Activated gamma-delta T cell treated with Interleukin-2 at 50 U/mL for 16 hours (primary cell): Measurements from ENCODE around the gene MUL1.
"Not testable (repeated sequence)": the region's sequence is repeated elsewhere in the genome, so short reads cannot be mapped to it uniquely, and the experiment has no call there.

Experiments
- DNase-seq: peaks from one replicate; pipeline ENCODE4 v3.0.0-alpha.2; 2020

MUL1 gene

GRCh38 chr1:20507564-20508410, at the start of gene MUL1:
Gene MUL1, minus strand, starts transcription at chr1:20508151. Its CDS starts 127 bp downstream, at chr1:20508024.
- peak; percentile 92 for DNase-seq

- DNase-seq = no peak
Observed at GRCh38 chr1:20555758-20556120, 47.8 kb upstream of the MUL1 start.

- DNase-seq = no peak
Observed at GRCh38 chr1:20555025-20555757, 47.2 kb upstream of the MUL1 start.

GRCh38 chr1:20552728-20553445, 44.9 kb upstream of the MUL1 start:
- DNase-seq = no peak

- DNase-seq = no peak
Observed at GRCh38 chr1:20551945-20552727, 44.2 kb upstream of the MUL1 start, which contains the start of gene FAM43B. Gene FAM43B, plus strand, starts transcription at chr1:20552573. Its CDS starts 401 bp downstream, at chr1:20552974.

GRCh38 chr1:20551161-20551560, 43.2 kb upstream of the MUL1 start:
- no peak for DNase-seq

GRCh38 chr1:20546637-20547036, 38.7 kb upstream of the MUL1 start:
- no peak for DNase-seq

GRCh38 chr1:20540281-20540680, 32.3 kb upstream of the MUL1 start:
- no peak for DNase-seq

- DNase-seq = no peak
Observed at GRCh38 chr1:20538760-20539551, 31.0 kb upstream of the MUL1 start.

- no peak for DNase-seq
Observed at GRCh38 chr1:20538227-20538626, 30.3 kb upstream of the MUL1 start.

- no peak for DNase-seq
Observed at GRCh38 chr1:20534659-20535417, 26.9 kb upstream of the MUL1 start.

GRCh38 chr1:20533635-20534034, 25.7 kb upstream of the MUL1 start:
- DNase-seq = no peak

- DNase-seq = no peak
Observed at GRCh38 chr1:20530901-20531300, 22.9 kb upstream of the MUL1 start.

- DNase-seq = no peak
Observed at GRCh38 chr1:20530306-20530705, 22.4 kb upstream of the MUL1 start.

GRCh38 chr1:20528221-20528620, 20.3 kb upstream of the MUL1 start:
- no peak for DNase-seq

GRCh38 chr1:20526267-20526666, 18.3 kb upstream of the MUL1 start:
- DNase-seq = no peak

GRCh38 chr1:20521960-20522861, 14.3 kb upstream of the MUL1 start:
- DNase-seq = peak; percentile 57

- not testable (repeated sequence) for DNase-seq
Observed at GRCh38 chr1:20519609-20520262, 11.8 kb upstream of the MUL1 start.
